PC-3 (cell line): Measurements from ENCODE around the gene EPHB1. TPM values are rescaled to one million over a fixed set of nuclear protein-coding genes. Genes with fewer than 3 reads are reported as not detected.

Source experiments
- ATAC-seq: fragments of 200-7000 bp; cut with Tn5 transposase; 2 replicates; pipeline ENCODE4 v1.9.1; 2020; ENCODE audit warnings: mild to moderate bottlenecking, moderate library complexity
- BruUV-seq: library from RNA; stranded (reverse); fragments of 400-500 nt; replicated peaks from 2 replicates; lab custom pipeline; 2021; lab: Mats Ljungman, UMichigan
- CTCF ChIA-PET: fragments of 300-600 bp; sonication (Branson Sonifier 250); formaldehyde crosslinking; loops from one replicate; lab custom pipeline; 2022; ENCODE audit warnings: antibody characterized with exemption; lab: Charles Lee
- POLR2A ChIA-PET: fragments of 300-600 bp; sonication (Branson Sonifier 250); formaldehyde crosslinking; loops from one replicate; lab custom pipeline; 2022; ENCODE audit warnings: antibody characterized with exemption; ENCODE audit not compliant: unreplicated experiment; lab: Charles Lee
- DNase-seq: peaks from one replicate; pipeline ENCODE4 v3.0.0-alpha.2; 2015
- H2AFZ ChIP-seq: fragments of 300-600 bp; sonication (generic); 2 replicates; pipeline ENCODE4 v1.6.0; 2016; ENCODE audit warnings: antibody characterized with exemption, low read length
- H3F3A ChIP-seq: fragments of 300-600 bp; sonication (generic); one replicate; pipeline ENCODE4 v1.6.0; 2017; ENCODE audit warnings: antibody characterized with exemption, low read length, control low read depth, mild to moderate bottlenecking; ENCODE audit not compliant: unreplicated experiment
- H3K27ac ChIP-seq: fragments of 300-600 bp; sonication (generic); 2 replicates; pipeline ENCODE4 v1.5.1; 2016; ENCODE audit warnings: mild to moderate bottlenecking, low read length
- H3K27me3 ChIP-seq: fragments of 300-600 bp; sonication (generic); 2 replicates; pipeline ENCODE4 v1.6.1; 2016; ENCODE audit warnings: low read length, mixed read lengths
- H3K36me3 ChIP-seq: fragments of 300-600 bp; sonication (generic); 2 replicates; pipeline ENCODE4 v1.6.1; 2016; ENCODE audit warnings: low read depth, mixed run types, low read length, mixed read lengths
- H3K4me1 ChIP-seq: fragments of 300-600 bp; sonication (generic); 2 replicates; pipeline ENCODE4 v1.5.1; 2016; ENCODE audit warnings: low read length; ENCODE audit not compliant: insufficient read depth
- H3K4me2 ChIP-seq: fragments of 300-600 bp; sonication (generic); 2 replicates; pipeline ENCODE4 v1.6.0; 2016; ENCODE audit warnings: low read length
- H3K4me3 ChIP-seq: fragments of 300-600 bp; sonication (generic); 2 replicates; pipeline ENCODE4 v1.5.1; 2016; ENCODE audit warnings: mild to moderate bottlenecking, low read length, mixed read lengths
- H3K79me2 ChIP-seq: fragments of 300-600 bp; sonication (generic); 2 replicates; pipeline ENCODE4 v1.6.1; 2017; ENCODE audit warnings: low read length, mixed read lengths
- H3K9ac ChIP-seq: fragments of 300-600 bp; sonication (generic); 2 replicates; pipeline ENCODE4 v1.6.0; 2016; ENCODE audit warnings: mild to moderate bottlenecking, low read length
- H3K9me2 ChIP-seq: fragments of 300-600 bp; sonication (generic); replicated peaks from 2 replicates; pipeline ENCODE4 v1.6.1; 2016; ENCODE audit warnings: mixed run types, low read length, mixed read lengths
- H3K9me3 ChIP-seq: fragments of 300-600 bp; sonication (generic); 2 replicates; pipeline ENCODE4 v1.6.1; 2016; ENCODE audit warnings: low read length, mixed read lengths
- H4K20me1 ChIP-seq: fragments of 300-600 bp; sonication (generic); 2 replicates; pipeline ENCODE4 v1.6.1; 2016; ENCODE audit warnings: low read length, mixed read lengths
- CTCF ChIP-seq: fragments of 300-600 bp; sonication (generic); conservative IDR thresholded peaks from 2 replicates; pipeline ENCODE4 v1.5.1; 2017; ENCODE audit warnings: antibody characterized with exemption, low read depth, mild to moderate bottlenecking, low read length
- EZH2 ChIP-seq: fragments of 300-600 bp; sonication (generic); IDR thresholded peaks from one replicate; pipeline ENCODE4 v1.6.1; 2017; ENCODE audit warnings: antibody characterized with exemption, mild to moderate bottlenecking, low read length; ENCODE audit not compliant: unreplicated experiment
- EZH2phosphoT487 ChIP-seq: fragments of 300-600 bp; sonication (generic); IDR thresholded peaks from 2 replicates; pipeline ENCODE4 v1.6.1; 2018; ENCODE audit warnings: mild to moderate bottlenecking, antibody characterized with exemption, low read length, borderline replicate concordance
- intact Hi-C: fragments of 100-400 bp; cut with micrococcal nuclease; formaldehyde crosslinking; loops from 2 replicates; pipeline ENCODE4 v1.9.0; 2023
- total RNA-seq: library from RNA; depleted of rRNA; stranded (reverse); fragments of >200 nt; gene quantifications from 2 replicates; pipeline ENCODE4 v1.2.3, GENCODE V29; 2014

EPHB1 gene
- total RNA-seq, 1 experiment from 2014 or later, result 0.69 TPM

- H3K9ac ChIP-seq, result no peak overlapping the region
- no peaks in the 10 kb centered on the region for H3K9me2 ChIP-seq
- peaks cover 4% of the 10 kb centered on the region for H3K27me3 ChIP-seq
- intact Hi-C loops, result no loop called here
- no peaks in the 10 kb centered on the region for H3K4me1 ChIP-seq
- H3K79me2 ChIP-seq, result no peaks in the 10 kb centered on the region
- H3K36me3 ChIP-seq, result no peaks in the 10 kb centered on the region
- no peak for TF ChIP-seq EZH2
- no peak for TF ChIP-seq EZH2phosphoT487
- no peak for TF ChIP-seq CTCF
- no peak overlapping the region for H3K4me3 ChIP-seq
- no peak for ATAC-seq
- H3K4me2 ChIP-seq, result no peak overlapping the region
- no peak for DNase-seq
- H2AFZ ChIP-seq, result no peak overlapping the region
- no peaks in the 10 kb centered on the region for H3F3A ChIP-seq
- no TSS peak for BruUV-seq
- POLR2A ChIA-PET, result no interaction called here
- H3K9me3 ChIP-seq, result no peaks in the 10 kb centered on the region
- CTCF ChIA-PET, result no interaction called here
- no peaks in the 10 kb centered on the region for H4K20me1 ChIP-seq
- no peak overlapping the region for H3K27ac ChIP-seq
Observed at GRCh38 chr3:134802428-134803050, 7.5 kb downstream of the EPHB1 start.

DNA sequence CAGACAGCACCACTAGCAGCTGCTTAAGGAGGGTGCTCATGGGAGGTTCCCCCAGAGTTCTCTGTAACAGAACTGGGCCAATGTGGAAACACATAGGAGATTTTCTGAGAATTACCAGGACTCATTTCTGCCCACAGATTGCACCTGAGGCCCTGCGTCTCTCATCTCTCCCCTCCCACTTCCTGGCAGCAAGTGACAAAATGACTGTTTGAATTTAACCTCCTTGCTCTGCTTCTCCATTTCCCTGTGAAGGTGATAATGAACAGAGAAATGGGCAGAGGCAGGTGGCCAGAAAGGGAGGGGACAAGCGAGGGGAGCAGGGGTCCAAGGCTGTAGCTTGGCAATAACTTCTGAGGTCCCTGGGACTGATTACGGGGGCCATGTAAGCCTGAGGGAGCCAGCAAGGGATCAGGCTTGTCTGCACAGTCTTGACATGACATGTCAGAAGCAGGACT, 8.0 kb downstream of the EPHB1 start:
- H4K20me1 ChIP-seq, result no peaks in the 10 kb centered on the region
- no peaks in the 10 kb centered on the region for H3K4me1 ChIP-seq
- H3F3A ChIP-seq, result no peaks in the 10 kb centered on the region
- H3K9me3 ChIP-seq, result no peaks in the 10 kb centered on the region
- BruUV-seq, result no TSS peak
- H3K9me2 ChIP-seq, result no peaks in the 10 kb centered on the region
- no peak overlapping the region for H3K27ac ChIP-seq
- POLR2A ChIA-PET, result no interaction called here
- intact Hi-C loops, result no loop called here
- ATAC-seq, result no peak
- no peak overlapping the region for H2AFZ ChIP-seq
- no peak overlapping the region for H3K4me3 ChIP-seq
- 0 out of 2 replicates have a peak, but pooled peaks cover under 1% of the 10 kb centered on the region for H3K27me3 ChIP-seq
- no peaks in the 10 kb centered on the region for H3K36me3 ChIP-seq
- H3K4me2 ChIP-seq, result no peak overlapping the region
- H3K9ac ChIP-seq, result no peak overlapping the region
- no peaks in the 10 kb centered on the region for H3K79me2 ChIP-seq
- no peak for DNase-seq
- no peak for TF ChIP-seq CTCF
- no peak for TF ChIP-seq EZH2phosphoT487
- TF ChIP-seq EZH2, result no peak
- CTCF ChIA-PET, result no interaction called here

DNA sequence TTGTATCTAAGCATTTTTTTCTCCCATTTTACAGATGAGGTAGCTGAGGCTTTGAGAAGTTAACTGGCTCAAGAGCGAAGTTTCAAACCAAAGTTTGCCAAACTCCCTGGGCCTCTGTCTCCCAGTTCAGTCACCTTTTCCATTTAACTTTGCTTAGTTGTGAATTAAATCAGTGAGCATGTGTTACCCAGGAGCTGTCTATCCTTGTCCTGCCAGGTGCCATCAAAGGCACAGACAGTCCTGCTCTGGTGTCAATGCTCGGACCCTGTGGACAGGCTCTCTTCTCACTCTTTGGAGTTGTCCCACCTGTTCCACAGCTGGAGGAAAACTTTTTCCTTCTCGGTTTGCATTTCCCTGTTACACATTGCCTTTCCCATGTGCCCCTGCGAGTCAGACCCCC, 8.6 kb downstream of the EPHB1 start:
- CTCF ChIA-PET, result no interaction called here

More for the DNA sequence above, 8.6 kb downstream of the EPHB1 start:
- no TSS peak for BruUV-seq
- no peaks in the 10 kb centered on the region for H3K79me2 ChIP-seq
- TF ChIP-seq EZH2phosphoT487 (no peak), CTCF (no peak), EZH2 (no peak)
- ATAC-seq (no peak), DNase-seq (no peak)
- H3K27me3 ChIP-seq, result no peaks in the 10 kb centered on the region
- no peak overlapping the region for H3K4me3 ChIP-seq
- H3K27ac ChIP-seq, result no peak overlapping the region
- no peaks in the 10 kb centered on the region for H3K4me1 ChIP-seq
- no peak overlapping the region for H2AFZ ChIP-seq
- no peaks in the 10 kb centered on the region for H3K9me3 ChIP-seq
- no peaks in the 10 kb centered on the region for H3K36me3 ChIP-seq
- no peak overlapping the region for H3K9ac ChIP-seq
- POLR2A ChIA-PET, result no interaction called here
- H4K20me1 ChIP-seq, result no peaks in the 10 kb centered on the region
- intact Hi-C loops, result no loop called here
- no peak overlapping the region for H3K4me2 ChIP-seq
- H3K9me2 ChIP-seq, result no peaks in the 10 kb centered on the region
- no peaks in the 10 kb centered on the region for H3F3A ChIP-seq
